ACC112 (cell line): ENCODE results near the gene SDCCAG8.

ENCODE experiments used
- H2AFZ ChIP-seq: fragments of 200-600 bp; sonication (generic); one replicate; pipeline ENCODE4 v1.6.0; 2017; ENCODE audit warnings: antibody characterized with exemption, low read length; ENCODE audit not compliant: unreplicated experiment
- H3K27ac ChIP-seq: fragments of 200-600 bp; sonication (generic); 2 replicates; pipeline ENCODE4 v1.5.1; 2014; ENCODE audit warnings: low read depth, mild to moderate bottlenecking, antibody characterized with exemption, low read length, moderate library complexity
- H3K27me3 ChIP-seq: fragments of 200-600 bp; sonication (generic); 2 replicates; pipeline ENCODE4 v1.6.1; 2014; ENCODE audit warnings: mild to moderate bottlenecking, antibody characterized with exemption, low read length, moderate library complexity, mixed read lengths; ENCODE audit not compliant: insufficient read depth
- H3K36me3 ChIP-seq: fragments of 200-600 bp; sonication (generic); 2 replicates; pipeline ENCODE4 v1.6.1; 2016; ENCODE audit warnings: mild to moderate bottlenecking, antibody characterized with exemption, low read length, moderate library complexity, mixed read lengths; ENCODE audit not compliant: insufficient read depth
- H3K4me1 ChIP-seq: fragments of 200-600 bp; sonication (generic); one replicate; pipeline ENCODE4 v1.6.1; 2016; ENCODE audit warnings: low read length, mixed read lengths; ENCODE audit not compliant: insufficient read depth, unreplicated experiment, control insufficient read depth
- H3K4me3 ChIP-seq: fragments of 200-600 bp; sonication (generic); 2 replicates; pipeline ENCODE4 v1.5.1; 2014; ENCODE audit warnings: mild to moderate bottlenecking, low read depth, low read length
- H3K79me2 ChIP-seq: fragments of 200-600 bp; sonication (generic); one replicate; pipeline ENCODE4 v1.6.0; 2016; ENCODE audit warnings: low read length; ENCODE audit not compliant: control insufficient read depth, unreplicated experiment, insufficient read depth

SDCCAG8 gene

GRCh38 chr1:243233908-243234307, 21.9 kb upstream of the SDCCAG8 start:
- peaks cover 97% of the 10 kb centered on the region for H3K79me2 ChIP-seq
- H3K4me3 ChIP-seq, result no peak overlapping the region
- H3K36me3 ChIP-seq, result peaks cover 47% of the 10 kb centered on the region
- H3K27ac ChIP-seq, result no peak overlapping the region
- H3K27me3 ChIP-seq, result no peaks in the 10 kb centered on the region
- H2AFZ ChIP-seq, result no peak overlapping the region
- H3K4me1 ChIP-seq, result peaks cover 17% of the 10 kb centered on the region

- Histone ChIP-seq H3K4me1 (peaks cover 17% of the 10 kb centered on the region), H2AFZ (no peak overlapping the region), H3K36me3 (peaks cover 37% of the 10 kb centered on the region), H3K27me3 (no peaks in the 10 kb centered on the region), H3K4me3 (no peak overlapping the region), H3K79me2 (peaks cover 97% of the 10 kb centered on the region), H3K27ac (no peak overlapping the region; the same call in 1 of the 2 replicates)
These were observed 20.7 kb upstream of the SDCCAG8 start for GRCh38 chr1:243234978-243235647.

- H3K27ac ChIP-seq, result no peak overlapping the region
- peaks cover 17% of the 10 kb centered on the region for H3K4me1 ChIP-seq
- H2AFZ ChIP-seq, result no peak overlapping the region
- H3K79me2 ChIP-seq, result peaks cover 98% of the 10 kb centered on the region
- no peaks in the 10 kb centered on the region for H3K27me3 ChIP-seq
- no peak overlapping the region for H3K4me3 ChIP-seq
- peaks cover 28% of the 10 kb centered on the region for H3K36me3 ChIP-seq
These were observed 19.1 kb upstream of the SDCCAG8 start for GRCh38 chr1:243236604-243237252.

GRCh38 chr1:243244432-243244841, 11.4 kb upstream of the SDCCAG8 start:
- peak overlapping the region; percentile 20; the same call in 1 of the 2 replicates for H3K27ac ChIP-seq
- H2AFZ ChIP-seq, result no peak overlapping the region
- H3K4me1 ChIP-seq, result peaks cover 25% of the 10 kb centered on the region
- H3K4me3 ChIP-seq, result peak overlapping the region; percentile 22; the same call in 1 of the 2 replicates
- no peaks in the 10 kb centered on the region for H3K27me3 ChIP-seq
- peaks cover 98% of the 10 kb centered on the region for H3K79me2 ChIP-seq
- H3K36me3 ChIP-seq, result peaks cover 9% of the 10 kb centered on the region; the same call in 1 of the 2 replicates

DNA sequence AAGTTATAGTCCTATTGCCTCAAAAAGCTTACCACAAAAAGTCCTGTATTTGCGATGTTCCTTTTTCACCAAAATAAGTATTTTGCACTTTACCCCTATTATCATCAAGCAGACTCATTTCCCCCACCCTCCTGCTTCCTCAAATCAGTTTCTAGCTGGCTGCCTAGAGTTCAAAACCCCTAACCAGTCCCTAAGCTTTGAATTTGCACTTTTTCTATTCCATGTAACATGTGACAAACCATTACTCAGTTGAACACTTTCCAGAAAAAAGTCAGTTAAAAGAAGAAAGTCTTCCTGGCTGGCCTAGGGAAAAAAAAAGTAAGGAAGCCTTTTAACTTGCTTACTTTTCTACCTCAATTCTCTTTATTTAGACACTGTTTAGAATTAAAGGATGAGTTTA, 8.9 kb upstream of the SDCCAG8 start:
- H3K4me1 ChIP-seq, result peaks cover 49% of the 10 kb centered on the region
- H2AFZ ChIP-seq, result no peak overlapping the region
- H3K27me3 ChIP-seq, result no peaks in the 10 kb centered on the region
- H3K79me2 ChIP-seq, result peaks cover 98% of the 10 kb centered on the region
- peak overlapping the region; percentile 39 for H3K27ac ChIP-seq
- peaks cover 6% of the 10 kb centered on the region; the same call in 1 of the 2 replicates for H3K36me3 ChIP-seq
- no peak overlapping the region for H3K4me3 ChIP-seq

DNA sequence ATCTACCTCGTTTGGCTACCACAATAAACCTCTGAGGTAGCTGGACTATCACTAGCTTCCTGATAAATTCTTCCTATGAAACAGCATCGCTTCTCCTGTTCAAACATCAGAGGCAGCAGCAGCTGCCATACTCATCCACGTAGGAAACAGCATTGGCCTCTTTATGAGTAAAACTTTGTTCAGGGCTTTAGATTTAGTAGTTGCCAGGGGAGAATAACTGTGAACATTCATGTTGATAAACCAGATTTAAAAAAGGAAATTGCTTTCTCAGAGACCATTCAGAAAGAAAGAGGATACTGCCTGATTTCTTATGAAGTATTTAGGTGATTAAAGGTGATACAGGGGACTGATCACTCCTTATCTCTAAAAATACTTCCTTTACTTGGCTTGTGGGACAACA, 7.9 kb upstream of the SDCCAG8 start:
- no peak overlapping the region for H2AFZ ChIP-seq
- H3K79me2 ChIP-seq, result peaks cover 97% of the 10 kb centered on the region
- no peak overlapping the region for H3K4me3 ChIP-seq
- H3K36me3 ChIP-seq, result peaks cover 4% of the 10 kb centered on the region; the same call in 1 of the 2 replicates
- H3K4me1 ChIP-seq, result peaks cover 50% of the 10 kb centered on the region
- no peaks in the 10 kb centered on the region for H3K27me3 ChIP-seq
- H3K27ac ChIP-seq, result peak overlapping the region; percentile 39

DNA sequence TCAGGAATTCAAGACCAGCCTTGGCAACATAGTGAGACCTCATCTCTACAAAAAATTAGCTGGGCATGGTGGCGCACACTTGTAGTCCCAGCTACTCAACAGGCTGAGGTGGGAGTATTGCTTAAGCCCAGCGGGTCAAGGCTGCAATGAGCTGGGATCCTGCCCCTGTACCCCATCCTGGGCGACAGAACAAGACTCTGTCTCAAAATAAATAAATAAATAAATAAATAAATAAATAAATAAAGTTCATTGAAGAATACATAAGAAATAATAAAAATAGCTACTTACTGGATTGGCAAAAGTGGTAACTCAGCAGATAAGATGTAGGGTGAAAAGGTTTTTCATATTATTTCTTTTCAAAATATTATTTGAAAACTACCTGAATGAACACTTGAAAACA, 6.6 kb upstream of the SDCCAG8 start:
- H3K4me3 ChIP-seq, result no peak overlapping the region

GRCh38 chr1:243250102-243250501, 5.7 kb upstream of the SDCCAG8 start:
- H3K4me3 ChIP-seq, result peak overlapping the region; percentile 98; the same call in 1 of the 2 replicates
- 0 out of 2 replicates have a peak overlapping the region, but pooled peaks have one; percentile 0 for H3K27ac ChIP-seq
- H2AFZ ChIP-seq, result no peak overlapping the region
- no peaks in the 10 kb centered on the region for H3K36me3 ChIP-seq
- peaks cover 50% of the 10 kb centered on the region for H3K4me1 ChIP-seq
- peaks cover 95% of the 10 kb centered on the region for H3K79me2 ChIP-seq
- H3K27me3 ChIP-seq, result no peaks in the 10 kb centered on the region

More for the DNA sequence above, 6.6 kb upstream of the SDCCAG8 start:
- H3K36me3 ChIP-seq, result no peaks in the 10 kb centered on the region
- peaks cover 50% of the 10 kb centered on the region for H3K4me1 ChIP-seq
- H3K27me3 ChIP-seq, result no peaks in the 10 kb centered on the region
- no peak overlapping the region for H2AFZ ChIP-seq
- H3K79me2 ChIP-seq, result peaks cover 97% of the 10 kb centered on the region
- no peak overlapping the region for H3K27ac ChIP-seq

- H3K36me3 ChIP-seq, result no peaks in the 10 kb centered on the region
- H3K27me3 ChIP-seq, result no peaks in the 10 kb centered on the region
- H3K79me2 ChIP-seq, result peaks cover 87% of the 10 kb centered on the region
- H2AFZ ChIP-seq, result no peak overlapping the region
- peak overlapping the region; percentile 98 for H3K4me3 ChIP-seq
- H3K4me1 ChIP-seq, result peaks cover 48% of the 10 kb centered on the region
- H3K27ac ChIP-seq, result peak overlapping the region; percentile 42
These were observed 4.3 kb upstream of the SDCCAG8 start for GRCh38 chr1:243251539-243251938.

DNA sequence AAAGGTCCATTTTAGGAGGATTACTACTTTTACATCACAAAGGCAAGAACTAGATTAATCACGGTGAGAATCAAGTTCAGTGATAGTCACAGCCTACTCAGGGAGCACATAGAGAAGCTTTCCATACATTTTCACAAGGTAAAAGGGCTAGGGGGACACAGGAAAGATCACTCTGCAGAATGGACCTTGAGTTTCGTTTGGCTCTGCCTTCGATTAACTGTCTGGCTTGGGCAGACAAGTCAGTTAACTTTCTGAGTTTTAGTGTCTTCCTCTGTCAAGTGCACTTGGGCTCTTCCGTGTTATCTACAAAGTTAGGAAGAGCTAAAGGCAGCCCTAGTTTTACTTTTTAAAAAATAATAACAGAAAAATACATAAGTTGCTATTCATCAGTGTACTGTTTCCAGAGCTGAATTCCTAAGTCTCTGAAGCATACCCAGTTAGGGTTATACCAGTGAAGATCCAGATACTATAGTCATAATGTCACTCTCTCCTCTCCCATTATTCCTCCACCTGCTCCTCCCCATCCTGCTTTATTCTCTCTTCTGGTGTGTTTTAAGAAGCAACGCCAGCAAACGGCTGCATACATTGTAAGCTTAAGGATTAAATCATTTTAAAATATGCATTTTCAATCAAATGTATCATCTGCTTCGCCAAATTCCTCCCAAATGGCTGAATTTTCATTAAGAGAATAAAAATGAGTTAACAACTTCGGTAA, 2.5 kb upstream of the SDCCAG8 start:
- H3K36me3 ChIP-seq, result no peaks in the 10 kb centered on the region
- no peaks in the 10 kb centered on the region for H3K27me3 ChIP-seq
- H3K4me1 ChIP-seq, result peaks cover 33% of the 10 kb centered on the region
- peak overlapping the region; percentile 68 for H3K27ac ChIP-seq
- no peak overlapping the region for H2AFZ ChIP-seq
- peaks cover 87% of the 10 kb centered on the region for H3K79me2 ChIP-seq
- peak overlapping the region; percentile 98 for H3K4me3 ChIP-seq
